ENCODE results near the gene XPO6. TPM values are rescaled to one million over a fixed set of nuclear protein-coding genes. Genes with fewer than 3 reads are reported as not detected.

XPO6 gene
- total RNA-seq, 1 experiment from 2014 or later: 112 TPM

GRCh38 chr16:28053461-28053860 is 158.3 kb downstream of the XPO6 start:
- no peaks in the 10 kb centered on the region for H3K36me3 ChIP-seq (ENCODE audit: control insufficient read depth, insufficient read depth, low read length)
- H3K27ac Mint-ChIP-seq (ENCODE audit: unreplicated experiment): no peak overlapping the region
- no peaks in the 10 kb centered on the region for H3K36me3 Mint-ChIP-seq (ENCODE audit: insufficient read depth, unreplicated experiment)
- no TSS peak for BruUV-seq (replicated peaks)
- TF ChIP-seq, protein P1, sequence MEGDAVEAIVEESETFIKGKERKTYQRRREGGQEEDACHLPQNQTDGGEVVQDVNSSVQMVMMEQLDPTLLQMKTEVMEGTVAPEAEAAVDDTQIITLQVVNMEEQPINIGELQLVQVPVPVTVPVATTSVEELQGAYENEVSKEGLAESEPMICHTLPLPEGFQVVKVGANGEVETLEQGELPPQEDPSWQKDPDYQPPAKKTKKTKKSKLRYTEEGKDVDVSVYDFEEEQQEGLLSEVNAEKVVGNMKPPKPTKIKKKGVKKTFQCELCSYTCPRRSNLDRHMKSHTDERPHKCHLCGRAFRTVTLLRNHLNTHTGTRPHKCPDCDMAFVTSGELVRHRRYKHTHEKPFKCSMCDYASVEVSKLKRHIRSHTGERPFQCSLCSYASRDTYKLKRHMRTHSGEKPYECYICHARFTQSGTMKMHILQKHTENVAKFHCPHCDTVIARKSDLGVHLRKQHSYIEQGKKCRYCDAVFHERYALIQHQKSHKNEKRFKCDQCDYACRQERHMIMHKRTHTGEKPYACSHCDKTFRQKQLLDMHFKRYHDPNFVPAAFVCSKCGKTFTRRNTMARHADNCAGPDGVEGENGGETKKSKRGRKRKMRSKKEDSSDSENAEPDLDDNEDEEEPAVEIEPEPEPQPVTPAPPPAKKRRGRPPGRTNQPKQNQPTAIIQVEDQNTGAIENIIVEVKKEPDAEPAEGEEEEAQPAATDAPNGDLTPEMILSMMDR (IDR thresholded peaks at IDR 0.05; ENCODE audit: insufficient read depth in 1 of 2, low read depth in 1 of 2, low read length in 1 of 2, severe bottlenecking in 1 of 2, unreplicated experiment in 1 of 2): no peak
- intact Hi-C loops (cut with micrococcal nuclease; ENCODE audit: unreplicated experiment): no loop called here
- no peaks in the 10 kb centered on the region for H3K9me3 Mint-ChIP-seq (ENCODE audit: unreplicated experiment)
- no peaks in the 10 kb centered on the region for H3K4me1 Mint-ChIP-seq (ENCODE audit: low read depth, unreplicated experiment)
- peaks cover 15% of the 10 kb centered on the region for H3K27me3 Mint-ChIP-seq (ENCODE audit: insufficient read depth, unreplicated experiment)
- no peaks in the 10 kb centered on the region for H3K4me1 ChIP-seq
- H3K9me3 ChIP-seq: no peaks in the 10 kb centered on the region
- POLR2A ChIA-PET: no interaction called here
- no peak overlapping the region for H3K4me3 Mint-ChIP-seq (ENCODE audit: unreplicated experiment)
- CTCF ChIA-PET: no interaction called here
- DNase-seq: no peak
- no peaks in the 10 kb centered on the region for H3K27me3 ChIP-seq (replicated peaks; ENCODE audit: control insufficient read depth, insufficient read depth, low read length)
- no peak overlapping the region for H3K4me3 ChIP-seq (ENCODE audit: low read depth, low read length)

- TF ChIP-seq, protein P1 (IDR thresholded peaks at IDR 0.05; ENCODE audit: insufficient read depth in 1 of 2, low read depth in 1 of 2, low read length in 1 of 2, severe bottlenecking in 1 of 2, unreplicated experiment in 1 of 2): no peak
- DNase-seq: no peak
- no peaks in the 10 kb centered on the region for H3K36me3 ChIP-seq (ENCODE audit: control insufficient read depth, insufficient read depth, low read length)
- ChIA-PET CTCF (no interaction called here), POLR2A (no interaction called here)
- peaks cover 15% of the 10 kb centered on the region for H3K27me3 Mint-ChIP-seq (ENCODE audit: insufficient read depth, unreplicated experiment)
- H3K27ac Mint-ChIP-seq (ENCODE audit: unreplicated experiment): no peak overlapping the region
- no peaks in the 10 kb centered on the region for H3K27me3 ChIP-seq (replicated peaks; ENCODE audit: control insufficient read depth, insufficient read depth, low read length)
- H3K4me3 Mint-ChIP-seq (ENCODE audit: unreplicated experiment): no peak overlapping the region
- intact Hi-C loops (cut with micrococcal nuclease; ENCODE audit: unreplicated experiment): no loop called here
- H3K4me1 Mint-ChIP-seq (ENCODE audit: low read depth, unreplicated experiment): no peaks in the 10 kb centered on the region
- H3K4me1 ChIP-seq: no peaks in the 10 kb centered on the region
- BruUV-seq (replicated peaks): no TSS peak
- H3K4me3 ChIP-seq (ENCODE audit: low read depth, low read length): no peak overlapping the region
- H3K9me3 ChIP-seq: no peaks in the 10 kb centered on the region
- no peaks in the 10 kb centered on the region for H3K36me3 Mint-ChIP-seq (ENCODE audit: insufficient read depth, unreplicated experiment)
- no peaks in the 10 kb centered on the region for H3K9me3 Mint-ChIP-seq (ENCODE audit: unreplicated experiment)
Measured at GRCh38 chr16:28052274-28053128, 159.3 kb downstream of the XPO6 start.

- TF ChIP-seq, protein P1 (IDR thresholded peaks at IDR 0.05; ENCODE audit: insufficient read depth in 1 of 2, low read depth in 1 of 2, low read length in 1 of 2, severe bottlenecking in 1 of 2, unreplicated experiment in 1 of 2): no peak
- Mint-ChIP-seq H3K27me3 (ENCODE audit: insufficient read depth, unreplicated experiment) (peaks cover 13% of the 10 kb centered on the region), H3K4me1 (ENCODE audit: low read depth, unreplicated experiment) (no peaks in the 10 kb centered on the region), H3K4me3 (ENCODE audit: unreplicated experiment) (no peak overlapping the region), H3K36me3 (ENCODE audit: insufficient read depth, unreplicated experiment) (no peaks in the 10 kb centered on the region), H3K9me3 (ENCODE audit: unreplicated experiment) (no peaks in the 10 kb centered on the region), H3K27ac (ENCODE audit: unreplicated experiment) (no peak overlapping the region)
- DNase-seq: no peak
- H3K4me1 ChIP-seq: no peaks in the 10 kb centered on the region
- no peak overlapping the region for H3K4me3 ChIP-seq (ENCODE audit: low read depth, low read length)
- ChIA-PET POLR2A (no interaction called here), CTCF (no interaction called here)
- H3K27me3 ChIP-seq (replicated peaks; ENCODE audit: control insufficient read depth, insufficient read depth, low read length): no peaks in the 10 kb centered on the region
- no peaks in the 10 kb centered on the region for H3K36me3 ChIP-seq (ENCODE audit: control insufficient read depth, insufficient read depth, low read length)
- intact Hi-C loops (cut with micrococcal nuclease; ENCODE audit: unreplicated experiment): no loop called here
- no TSS peak for BruUV-seq (replicated peaks)
- H3K9me3 ChIP-seq: no peaks in the 10 kb centered on the region
Measured at GRCh38 chr16:28051486-28051885, 160.3 kb downstream of the XPO6 start.

Other genes starting within 250 kb of the XPO6 start
- gene GSG1L, start 148.3 kb downstream of the XPO6 start, total RNA-seq (2022): not detected in 2 replicates
- 5.5 and 6.7 TPM in 2 replicates for gene SBK1, start 80.6 kb upstream of the XPO6 start, total RNA-seq (2022)
- gene NPIPB6, start 151.5 kb upstream of the XPO6 start, total RNA-seq (2022): 1.4 and 1.9 TPM in 2 replicates
- gene EIF3CL, start 191.9 kb upstream of the XPO6 start, total RNA-seq (2022): 20.4 and 44.6 TPM in 2 replicates

Data from Caco-2 (cell line).